Measurements from ENCODE around the gene MRAP. TPM values are rescaled to one million over a fixed set of nuclear protein-coding genes. Genes with fewer than 3 reads are reported as not detected.

Gene MRAP
- total and polyA plus RNA-seq, 2 donors from 2014 or later, result not detected

DNA sequence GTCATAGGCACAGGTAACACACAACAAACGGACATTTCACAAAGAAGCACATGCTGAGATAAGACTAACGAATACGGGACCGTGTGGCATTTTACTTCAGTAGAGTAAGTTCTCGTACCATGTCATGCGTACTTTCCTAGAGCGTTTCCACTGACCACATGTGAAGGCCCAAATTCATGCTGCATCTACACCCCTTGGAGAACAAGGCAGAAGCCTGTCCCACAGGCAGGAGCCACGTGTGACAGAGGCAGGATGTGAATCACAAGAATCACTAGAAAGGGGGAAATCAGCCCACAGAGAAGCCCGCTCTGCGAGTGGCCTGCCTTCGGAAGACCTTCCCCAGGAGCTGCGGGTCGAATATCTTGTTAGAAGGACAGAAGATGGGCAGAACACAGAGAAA is 52.3 kb downstream of the MRAP start:
- intact Hi-C loops (cut with DNase I), result no loop called here
- Histone ChIP-seq H3K36me3 (ENCODE audit: control insufficient read depth in 2 of 3, insufficient read depth in 3 of 3, low read length in 3 of 3) (peaks cover 5 to 63% (median 62%) of the 10 kb centered on the region in 3 donors), H3K9ac (ENCODE audit: low read length in 3 of 3) (no peak overlapping the region), H3K27me3 (ENCODE audit: control insufficient read depth, insufficient read depth, low read length) (no peaks in the 10 kb centered on the region), H3K9me3 (ENCODE audit: control insufficient read depth in 2 of 3, insufficient read depth in 1 of 3, low read length in 3 of 3) (no peaks in the 10 kb centered on the region), H3K4me1 (ENCODE audit: control insufficient read depth in 2 of 3, insufficient read depth in 2 of 3, low read depth in 1 of 3, low read length in 3 of 3) (no peaks in the 10 kb centered on the region), H3K4me3 (ENCODE audit: low read length in 3 of 3) (no peak overlapping the region), H3K27ac (ENCODE audit: low read depth in 2 of 2, low read length in 2 of 2) (no peak overlapping the region)
- no peak for TF ChIP-seq CTCF (IDR thresholded peaks at IDR 0.05; ENCODE audit: borderline replicate concordance, extremely low read depth, insufficient read depth)
- DNase-seq, result no peak
- no peak for FAIRE-seq

DNA sequence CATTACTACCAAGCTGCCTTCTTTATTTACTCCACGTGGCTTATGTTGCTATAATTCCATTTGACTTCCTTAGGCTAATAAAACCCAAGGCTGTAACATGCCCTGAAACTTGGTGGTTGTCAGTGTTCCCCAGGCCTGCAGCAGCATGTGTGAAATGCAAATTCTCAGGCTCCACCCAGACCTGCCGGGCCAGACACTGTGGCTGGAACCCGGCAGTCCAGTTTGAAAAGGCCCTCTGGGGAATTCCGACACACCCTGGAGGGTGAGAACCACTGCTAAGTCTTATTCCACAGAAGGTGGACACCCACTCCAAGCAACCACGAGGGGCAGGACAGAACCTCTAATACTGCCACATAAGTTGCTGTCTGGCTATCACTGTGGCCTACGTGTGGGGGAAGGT is 52.8 kb downstream of the MRAP start:
- no peak for TF ChIP-seq CTCF (IDR thresholded peaks at IDR 0.05; ENCODE audit: borderline replicate concordance, extremely low read depth, insufficient read depth)
- Histone ChIP-seq H3K4me3 (ENCODE audit: low read length in 3 of 3) (no peak overlapping the region), H3K9me3 (ENCODE audit: control insufficient read depth in 2 of 3, insufficient read depth in 1 of 3, low read length in 3 of 3) (no peaks in the 10 kb centered on the region), H3K27ac (ENCODE audit: low read depth in 2 of 2, low read length in 2 of 2) (no peak overlapping the region), H3K4me1 (ENCODE audit: control insufficient read depth in 2 of 3, insufficient read depth in 2 of 3, low read depth in 1 of 3, low read length in 3 of 3) (no peaks in the 10 kb centered on the region), H3K27me3 (ENCODE audit: control insufficient read depth, insufficient read depth, low read length) (no peaks in the 10 kb centered on the region), H3K9ac (ENCODE audit: low read length in 3 of 3) (no peak overlapping the region), H3K36me3 (ENCODE audit: control insufficient read depth in 2 of 3, insufficient read depth in 3 of 3, low read length in 3 of 3) (peaks cover 6 to 64% (median 64%) of the 10 kb centered on the region in 3 donors)
- FAIRE-seq (no peak), DNase-seq (no peak)
- intact Hi-C loops (cut with DNase I), result no loop called here

DNA sequence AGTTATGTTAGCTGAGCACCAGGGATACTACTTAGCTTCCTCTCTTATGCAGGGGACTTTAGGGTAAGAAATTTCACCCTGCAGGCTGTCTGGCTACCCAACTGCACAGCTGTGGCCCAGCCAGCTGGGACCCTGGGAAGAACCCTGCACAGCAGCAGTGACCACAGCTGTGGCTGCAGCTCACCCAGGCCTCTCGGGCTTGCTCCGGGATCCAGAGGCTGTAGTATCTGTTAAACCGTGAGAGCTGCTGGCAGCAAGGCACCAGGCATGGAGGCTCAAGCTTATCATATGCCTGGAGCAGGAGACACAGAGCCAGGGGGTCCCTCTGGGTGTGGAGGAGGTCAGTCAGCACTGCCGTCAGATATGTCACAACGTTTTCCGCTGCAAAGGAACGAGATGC is 53.9 kb downstream of the MRAP start:
- H3K9me3 ChIP-seq (ENCODE audit: control insufficient read depth in 2 of 3, insufficient read depth in 1 of 3, low read length in 3 of 3), result no peaks in the 10 kb centered on the region
- no peaks in the 10 kb centered on the region for H3K4me1 ChIP-seq (ENCODE audit: control insufficient read depth in 2 of 3, insufficient read depth in 2 of 3, low read depth in 1 of 3, low read length in 3 of 3)
- H3K36me3 ChIP-seq (ENCODE audit: control insufficient read depth in 2 of 3, insufficient read depth in 3 of 3, low read length in 3 of 3), result peaks cover 7 to 73% (median 63%) of the 10 kb centered on the region in 3 donors
- H3K4me3 ChIP-seq (ENCODE audit: low read length in 3 of 3), result no peak overlapping the region
- H3K27ac ChIP-seq (ENCODE audit: low read depth in 2 of 2, low read length in 2 of 2), result no peak overlapping the region
- TF ChIP-seq CTCF (IDR thresholded peaks at IDR 0.05; ENCODE audit: borderline replicate concordance, extremely low read depth, insufficient read depth), result no peak
- no peaks in the 10 kb centered on the region for H3K27me3 ChIP-seq (ENCODE audit: control insufficient read depth, insufficient read depth, low read length)
- DNase-seq, result no peak
- intact Hi-C loops (cut with DNase I), result no loop called here
- no peak for FAIRE-seq
- H3K9ac ChIP-seq (ENCODE audit: low read length in 3 of 3), result no peak overlapping the region
